ENCODE results near the gene UBB.

DNA sequence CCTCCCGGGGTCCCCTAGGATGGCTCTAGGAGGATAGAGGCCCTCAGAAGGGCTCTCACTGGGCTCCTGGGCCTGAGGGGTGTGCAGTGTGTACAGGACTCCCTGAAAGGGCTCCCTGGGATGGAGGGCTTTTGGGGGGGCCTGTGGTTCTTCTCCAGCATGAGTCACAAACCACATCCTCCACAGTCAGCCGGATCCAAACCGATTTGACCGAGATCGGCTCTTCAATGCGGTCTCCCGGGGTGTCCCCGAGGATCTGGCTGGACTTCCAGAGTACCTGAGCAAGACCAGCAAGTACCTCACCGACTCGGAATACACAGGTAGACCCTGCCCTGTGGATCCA lies 39.0 kb downstream of the UBB start:
- no peak for TF ChIP-seq CEBPB (IDR thresholded peaks at IDR 0.05; ENCODE audit: low read depth, low read length)
- TF ChIP-seq, protein P1, sequence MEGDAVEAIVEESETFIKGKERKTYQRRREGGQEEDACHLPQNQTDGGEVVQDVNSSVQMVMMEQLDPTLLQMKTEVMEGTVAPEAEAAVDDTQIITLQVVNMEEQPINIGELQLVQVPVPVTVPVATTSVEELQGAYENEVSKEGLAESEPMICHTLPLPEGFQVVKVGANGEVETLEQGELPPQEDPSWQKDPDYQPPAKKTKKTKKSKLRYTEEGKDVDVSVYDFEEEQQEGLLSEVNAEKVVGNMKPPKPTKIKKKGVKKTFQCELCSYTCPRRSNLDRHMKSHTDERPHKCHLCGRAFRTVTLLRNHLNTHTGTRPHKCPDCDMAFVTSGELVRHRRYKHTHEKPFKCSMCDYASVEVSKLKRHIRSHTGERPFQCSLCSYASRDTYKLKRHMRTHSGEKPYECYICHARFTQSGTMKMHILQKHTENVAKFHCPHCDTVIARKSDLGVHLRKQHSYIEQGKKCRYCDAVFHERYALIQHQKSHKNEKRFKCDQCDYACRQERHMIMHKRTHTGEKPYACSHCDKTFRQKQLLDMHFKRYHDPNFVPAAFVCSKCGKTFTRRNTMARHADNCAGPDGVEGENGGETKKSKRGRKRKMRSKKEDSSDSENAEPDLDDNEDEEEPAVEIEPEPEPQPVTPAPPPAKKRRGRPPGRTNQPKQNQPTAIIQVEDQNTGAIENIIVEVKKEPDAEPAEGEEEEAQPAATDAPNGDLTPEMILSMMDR (conservative IDR thresholded peaks at IDR 0.05; ENCODE audit: low read depth, low read length), result no peak
